Islet of Langerhans (tissue), 1 donor: ENCODE results near the gene MYADML2.

Source experiments
- FAIRE-seq: peaks from one replicate; lab custom pipeline; 2011; peaks lifted over from hg19 to GRCh38; lab: Jason Lieb, UNC

MYADML2 gene

DNA sequence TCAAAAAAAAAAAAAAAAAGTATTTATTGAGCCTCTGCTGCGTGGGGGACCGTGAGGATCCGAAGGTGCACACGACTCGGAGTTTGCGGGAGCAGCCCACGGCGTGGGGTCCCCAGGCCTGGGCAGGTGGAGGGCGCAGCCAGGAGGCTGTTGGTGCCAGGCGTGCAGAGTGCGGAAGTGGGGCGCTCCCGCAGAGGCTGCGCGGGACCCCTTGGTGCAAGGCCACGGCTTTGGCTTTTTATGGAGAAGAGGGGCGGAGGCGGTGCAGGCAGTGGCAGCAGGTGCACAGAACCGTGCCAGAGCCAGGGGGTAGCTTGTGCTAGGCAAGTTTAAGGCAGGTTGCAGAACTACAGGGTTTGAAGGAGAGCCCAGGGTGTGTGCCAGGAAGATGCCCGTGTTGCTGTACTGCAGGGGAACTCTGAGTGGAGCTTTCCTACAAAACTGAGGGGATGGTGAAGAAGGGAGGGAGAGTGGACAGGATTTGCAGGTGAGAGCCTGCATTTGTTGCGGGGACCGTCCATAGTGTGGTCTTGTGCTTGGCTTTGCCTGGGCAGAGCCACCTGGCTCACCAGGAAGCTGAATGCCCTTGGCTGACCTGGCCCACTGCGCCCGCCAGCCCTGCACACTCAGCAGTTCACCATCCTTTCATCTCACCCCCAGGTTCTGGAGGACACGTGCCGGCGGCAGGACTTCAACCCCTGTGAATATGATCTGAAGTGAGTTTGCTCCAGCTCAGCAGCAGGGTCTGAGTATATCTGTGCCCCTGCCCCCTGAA, 31.7 kb upstream of the MYADML2 start:
- no peak for FAIRE-seq

- no peak for FAIRE-seq
These were observed 30.3 kb upstream of the MYADML2 start, which contains the start of gene ASPSCR1 for GRCh38 chr17:81977211-81977808. Gene ASPSCR1, plus strand, starts transcription at chr17:81977629. Its CDS starts 18 bp downstream, at chr17:81977647.

GRCh38 chr17:81976332-81977210, 29.5 kb upstream of the MYADML2 start:
- no peak for FAIRE-seq

DNA sequence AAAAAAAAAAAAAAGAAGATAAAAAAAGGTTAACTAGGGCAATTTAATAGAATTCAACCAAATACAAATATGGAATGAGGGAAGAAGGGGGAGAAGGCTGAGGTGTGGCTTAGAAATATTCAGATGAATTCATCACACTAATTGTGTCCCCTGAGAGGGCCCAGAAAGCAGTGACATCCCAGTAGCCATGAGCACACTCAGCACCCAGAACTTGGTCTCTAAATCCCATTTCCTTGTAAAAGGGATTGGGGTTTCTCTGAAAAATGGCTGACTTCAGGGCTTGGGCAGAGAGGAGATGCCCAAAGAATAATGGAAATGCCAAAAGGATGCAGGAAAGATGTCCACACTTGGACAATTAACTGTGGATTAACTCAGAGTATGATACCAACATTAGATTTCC, 26.4 kb upstream of the MYADML2 start:
- FAIRE-seq, result no peak

- FAIRE-seq, result no peak
These were observed 22.1 kb upstream of the MYADML2 start for GRCh38 chr17:81968850-81969812.

DNA sequence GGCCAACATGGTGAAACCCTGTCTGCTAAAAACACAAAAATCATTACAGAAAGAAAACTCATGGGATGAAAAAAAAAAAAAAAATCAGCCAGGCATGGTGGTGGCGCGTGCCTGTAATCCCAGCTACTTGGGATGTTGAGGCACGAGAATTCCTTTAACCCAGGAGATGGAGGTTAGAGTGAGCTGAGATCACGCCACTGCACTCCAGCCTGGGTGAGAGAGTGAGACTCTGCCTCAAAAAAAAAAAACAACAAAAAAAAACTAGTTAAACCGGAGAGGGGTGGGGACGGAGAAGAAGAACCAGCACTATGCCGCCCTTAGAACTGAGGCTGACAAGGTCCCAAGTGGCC, 21.3 kb upstream of the MYADML2 start:
- FAIRE-seq, result no peak

DNA sequence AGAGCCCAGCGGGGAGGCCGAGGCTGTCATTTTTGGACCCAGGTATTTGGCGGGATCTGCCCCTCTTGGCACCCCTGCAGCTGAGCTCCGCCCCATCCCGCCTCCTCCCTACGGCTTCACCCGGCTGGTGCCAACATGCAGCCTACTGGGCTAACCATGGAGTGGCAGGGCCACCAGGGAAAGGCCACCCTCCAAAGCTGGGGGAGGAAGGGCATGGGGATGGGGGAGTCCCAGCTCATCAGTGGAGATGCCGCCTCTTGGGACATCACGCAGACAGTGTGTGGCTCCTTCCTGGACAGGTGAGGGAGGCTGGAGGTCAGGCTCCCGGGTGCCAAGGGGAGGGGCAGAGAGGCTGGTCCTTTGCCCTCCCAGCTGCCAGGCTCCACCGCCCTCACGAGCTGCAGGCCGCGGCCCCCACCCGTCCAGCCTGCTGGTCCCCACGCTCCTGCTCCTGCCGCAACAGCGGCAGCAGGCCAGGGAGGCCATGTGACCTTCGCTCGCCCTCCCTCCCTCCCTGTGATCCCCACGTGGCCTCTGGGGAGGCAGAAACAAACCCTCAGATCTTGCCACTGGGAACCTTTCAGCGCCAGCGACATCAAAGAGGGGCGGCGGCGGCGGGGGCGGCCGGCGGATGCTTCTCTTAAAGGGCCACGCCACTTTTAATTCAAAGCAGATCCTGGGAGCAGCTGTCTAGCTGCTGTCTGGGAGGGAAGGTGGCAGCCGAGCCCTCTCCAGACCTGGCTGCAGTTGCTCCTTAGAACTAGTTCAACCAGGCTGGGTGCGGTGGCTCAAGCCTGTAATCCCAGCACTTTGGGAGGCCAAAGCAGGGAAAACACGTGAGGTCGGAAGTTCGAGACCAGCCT, 20.7 kb upstream of the MYADML2 start:
- no peak for FAIRE-seq

DNA sequence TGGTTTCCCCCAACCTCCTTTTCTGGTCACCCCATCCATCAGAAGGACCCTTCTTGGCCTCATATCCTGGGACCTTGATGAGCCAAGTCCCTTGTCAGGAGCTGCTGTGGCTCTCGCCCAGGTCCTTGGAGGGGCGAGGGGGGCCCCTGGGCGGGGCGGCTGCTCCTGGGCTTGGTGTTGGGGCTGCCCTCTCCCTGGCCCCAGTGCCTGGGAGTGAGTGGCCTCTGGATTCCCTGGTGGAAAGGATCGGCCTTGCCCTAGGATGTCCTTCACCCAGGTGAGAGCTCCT, 20.2 kb upstream of the MYADML2 start:
- FAIRE-seq, result no peak

DNA sequence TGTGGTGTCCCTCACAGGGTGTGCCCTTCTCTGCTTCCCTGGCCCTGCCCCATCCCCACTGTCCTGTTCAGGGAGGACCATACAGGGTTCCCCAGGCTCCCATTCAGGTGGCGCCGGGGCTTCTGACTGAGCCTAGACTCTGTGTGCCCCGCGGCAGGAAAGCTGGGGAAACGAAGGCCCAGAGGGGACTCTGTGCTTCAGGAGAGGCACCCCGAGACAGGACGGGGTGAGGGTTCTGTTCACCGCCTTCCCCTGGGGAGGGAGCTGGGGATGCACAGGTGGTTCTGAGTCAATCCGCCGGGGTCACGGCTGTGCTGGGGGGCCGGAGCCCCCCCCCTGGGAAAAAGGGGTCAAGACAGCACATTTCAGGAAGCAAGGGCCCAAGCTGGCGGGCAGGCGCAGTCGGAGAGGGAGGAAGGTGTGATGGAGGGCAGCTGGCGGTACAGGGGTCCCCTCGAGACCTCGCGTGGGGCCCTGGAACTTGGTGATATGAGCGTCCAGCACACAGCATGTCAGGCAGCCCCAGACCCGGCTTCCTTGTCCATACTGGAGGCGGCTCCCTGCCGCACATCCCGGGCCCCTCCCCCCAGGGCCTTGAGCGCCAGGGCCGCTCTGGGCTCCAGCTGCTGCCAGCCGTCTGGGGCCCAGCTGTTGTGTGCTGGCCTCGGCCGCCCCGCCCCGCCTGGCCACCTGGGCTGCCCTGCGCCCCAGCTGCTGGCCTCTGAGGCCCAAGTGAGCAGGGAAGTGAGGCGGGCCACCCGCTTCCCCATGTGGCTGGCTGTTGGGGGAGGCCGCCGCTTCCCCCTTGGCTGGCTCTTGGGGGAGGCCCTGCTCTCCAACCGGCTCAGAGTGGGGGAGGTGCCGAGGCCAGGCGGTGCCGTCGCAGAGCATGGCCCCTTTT, 19.6 kb upstream of the MYADML2 start:
- FAIRE-seq, result no peak

- no peak for FAIRE-seq
These were observed 17.2 kb upstream of the MYADML2 start for GRCh38 chr17:81964081-81964849.

DNA sequence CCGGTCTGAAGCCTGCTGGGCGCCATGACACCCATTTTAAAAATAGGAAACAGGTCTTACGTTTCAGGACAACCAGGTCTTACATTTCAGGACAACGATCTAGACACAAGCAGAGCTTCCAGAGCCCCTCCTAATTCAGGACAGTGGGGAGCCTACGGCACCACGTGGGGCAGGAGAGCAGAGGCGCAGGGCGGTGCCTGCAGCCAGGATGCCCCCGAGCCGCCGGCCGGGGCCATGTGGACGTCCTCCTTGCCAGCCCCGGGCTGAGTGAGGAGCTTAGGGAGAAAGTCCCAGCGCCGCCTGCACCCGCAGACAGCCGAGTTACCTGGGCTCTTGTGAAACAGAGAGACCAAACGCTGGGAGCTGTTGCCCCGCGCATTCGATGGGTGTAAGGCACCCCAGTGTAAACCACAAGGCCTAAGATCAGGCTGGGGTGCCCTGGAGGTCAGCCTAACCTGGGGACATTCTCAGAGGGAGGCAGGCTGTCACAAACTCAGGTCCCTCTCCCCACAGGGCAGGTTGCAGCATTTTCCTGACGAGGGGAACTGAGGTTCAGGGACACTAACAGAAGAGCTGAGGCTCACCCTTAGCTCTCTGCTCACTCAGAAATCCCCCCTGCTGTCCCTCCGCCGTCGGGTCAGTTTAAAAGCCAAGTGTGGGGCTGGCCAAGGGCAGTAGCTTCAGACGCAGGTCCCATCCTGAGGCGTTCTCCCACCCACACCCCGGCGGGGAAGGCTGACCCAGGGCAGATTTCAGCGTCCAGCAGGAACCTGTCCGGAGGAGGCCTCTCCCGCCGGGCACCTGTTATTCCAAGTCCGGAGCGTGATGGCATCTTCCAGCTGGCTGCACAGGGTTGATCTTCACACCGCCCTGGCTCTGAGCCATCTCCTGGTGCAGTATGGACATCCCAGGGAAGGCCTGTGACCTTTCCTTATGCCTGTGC, 15.7 kb upstream of the MYADML2 start:
- FAIRE-seq, result no peak

DNA sequence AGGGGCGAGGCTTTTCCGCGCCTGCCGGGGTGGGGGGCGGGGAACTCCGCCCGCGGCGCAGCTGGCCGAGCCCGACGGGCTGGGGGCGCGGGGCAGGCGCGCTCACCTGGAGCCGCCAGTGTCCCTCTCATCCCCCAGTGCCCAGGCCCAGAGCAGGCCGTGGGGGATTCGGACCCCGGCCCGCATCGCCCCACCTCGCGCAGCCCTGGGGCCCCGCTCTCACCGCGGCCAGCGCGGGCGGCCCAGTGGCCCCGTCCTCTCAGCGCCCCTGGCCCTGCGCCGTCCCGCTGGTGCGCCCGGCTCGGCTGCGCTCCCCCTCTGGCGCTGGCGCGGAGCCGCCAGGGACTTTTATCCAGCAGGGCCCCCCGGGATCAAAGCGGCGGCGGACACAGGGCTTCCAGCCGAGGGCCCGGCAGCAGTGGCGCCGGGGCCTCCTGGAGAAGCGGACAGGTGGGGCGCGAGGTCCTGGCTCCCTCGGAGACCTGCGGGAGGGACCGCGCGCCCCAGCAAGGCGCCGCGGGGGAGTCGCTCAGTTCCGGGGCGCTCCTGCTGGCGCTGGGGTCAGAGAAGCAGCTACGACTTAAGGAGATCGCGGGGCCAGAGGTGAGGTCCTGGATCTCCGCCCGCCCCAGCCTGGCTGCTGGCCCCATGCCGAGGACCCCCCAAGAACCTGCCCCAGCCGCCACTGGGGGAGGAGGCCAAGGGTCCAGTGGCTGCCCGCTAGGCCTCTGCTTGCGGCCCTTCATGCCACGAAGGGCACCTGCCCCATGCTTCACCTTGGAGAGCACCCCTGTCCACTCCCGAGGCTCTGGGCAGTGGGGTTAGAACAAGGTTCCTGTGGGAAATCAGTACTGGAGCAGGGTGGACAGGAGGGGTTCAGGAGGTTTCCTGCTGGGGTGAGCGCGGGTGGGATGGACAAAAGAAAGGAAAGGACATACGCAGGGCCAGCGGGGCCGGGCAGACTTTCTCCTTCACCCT, 14.8 kb upstream of the MYADML2 start:
- FAIRE-seq, result no peak

DNA sequence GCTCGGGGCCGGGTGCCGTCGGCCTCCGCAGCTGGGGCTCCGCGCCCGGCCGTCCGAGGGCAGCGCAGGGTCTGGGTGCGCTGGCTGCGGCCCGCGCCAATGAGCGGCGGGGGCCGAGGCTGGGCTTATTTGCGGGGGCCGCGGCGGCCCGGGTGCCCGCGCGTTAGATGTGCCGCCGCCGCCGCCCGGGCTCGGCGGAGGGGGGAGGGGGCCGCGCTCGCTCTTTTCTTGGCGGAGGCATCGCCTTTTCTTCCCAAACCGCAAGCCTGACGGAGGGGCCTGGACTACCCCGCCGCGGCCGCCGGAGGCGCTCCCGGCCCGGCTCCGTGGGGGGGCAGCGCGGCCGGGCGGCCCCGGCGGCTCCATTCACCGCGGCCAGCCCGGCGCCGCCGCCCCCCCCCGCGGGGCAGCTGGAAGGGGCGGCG, 14.1 kb upstream of the MYADML2 start, which contains the start of gene NOTUM:
TSS of gene NOTUM (minus strand) at position 101 of the 425 bp plus-strand sequence. CDS start 278 bp downstream, outside the sequence.
- no peak for FAIRE-seq

- FAIRE-seq, result no peak
These were observed 13.3 kb upstream of the MYADML2 start for GRCh38 chr17:81960130-81960958.

GRCh38 chr17:81959362-81960129, 12.5 kb upstream of the MYADML2 start:
- no peak for FAIRE-seq
